Activated CD4-positive, alpha-beta T cell treated with anti-CD3 and anti-CD28 coated beads, Interleukin-2, Interleukin-6, amounts not matched to agents 100 ng/mL and 50 ng/mL, durations not matched to agents 16 hours and 8 hours (primary cell): ENCODE results near the gene ANKFY1.
"Not testable (repeated sequence)": the region's sequence is repeated elsewhere in the genome, so short reads cannot be mapped to it uniquely, and the experiment has no call there.

Experiments used
- DNase-seq: peaks from one replicate; pipeline ENCODE4 v3.0.0-alpha.2; 2020

Gene ANKFY1

DNA sequence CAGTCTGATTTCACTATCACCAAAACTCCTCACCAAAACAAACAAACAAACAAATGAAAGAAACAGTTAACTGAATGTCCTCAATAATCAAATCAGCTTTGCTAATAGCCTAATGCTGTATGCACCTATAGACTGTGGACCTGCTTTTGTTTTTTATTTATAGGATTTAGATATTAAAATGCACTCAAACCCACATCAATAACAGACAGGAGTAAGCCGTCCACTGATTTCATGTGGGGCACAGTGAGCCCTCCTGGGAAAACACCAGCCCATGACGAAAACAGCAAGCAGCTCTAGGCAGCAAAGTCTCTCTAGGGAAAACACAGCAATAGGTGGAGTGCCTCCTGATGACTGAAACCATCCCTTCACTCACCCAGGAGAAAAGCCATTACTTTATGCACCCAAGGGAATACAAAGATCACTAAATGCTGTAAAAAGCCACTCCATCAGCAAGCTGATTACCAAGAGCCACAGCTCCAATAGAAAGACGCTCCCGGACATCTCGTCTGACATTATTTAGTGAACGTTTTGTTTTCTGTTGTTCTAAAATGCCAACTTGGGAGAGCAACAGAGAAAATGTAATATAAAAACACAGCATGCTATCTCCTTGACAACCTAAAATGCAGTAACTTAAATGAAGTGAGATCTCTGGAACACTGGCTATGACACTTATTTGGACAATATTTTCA is 47.8 kb downstream of the ANKFY1 start:
- DNase-seq = no peak

DNA sequence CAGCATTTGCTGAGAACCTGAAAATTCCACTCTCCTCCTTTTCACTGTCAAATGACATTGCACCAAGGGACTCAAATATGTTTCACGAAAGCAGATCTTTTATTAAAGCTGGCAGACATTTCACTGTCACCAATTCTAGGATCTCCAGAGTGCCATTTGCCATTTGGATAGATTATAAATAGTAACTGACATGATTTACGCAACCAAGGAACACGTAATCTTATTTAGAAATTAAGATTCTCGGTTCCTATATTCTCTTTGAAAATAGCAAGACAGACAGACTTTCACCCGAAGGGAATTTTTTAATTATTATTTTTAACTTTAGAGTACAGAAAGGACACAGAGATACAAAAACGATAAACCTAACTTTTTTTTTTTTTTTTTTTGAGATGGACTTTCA is 49.6 kb downstream of the ANKFY1 start:
- DNase-seq = no peak

- DNase-seq = no peak
Observed at GRCh38 chr17:4209611-4210010, 54.2 kb downstream of the ANKFY1 start.

- DNase-seq = no peak
Observed at GRCh38 chr17:4208238-4208637, 55.5 kb downstream of the ANKFY1 start.

DNA sequence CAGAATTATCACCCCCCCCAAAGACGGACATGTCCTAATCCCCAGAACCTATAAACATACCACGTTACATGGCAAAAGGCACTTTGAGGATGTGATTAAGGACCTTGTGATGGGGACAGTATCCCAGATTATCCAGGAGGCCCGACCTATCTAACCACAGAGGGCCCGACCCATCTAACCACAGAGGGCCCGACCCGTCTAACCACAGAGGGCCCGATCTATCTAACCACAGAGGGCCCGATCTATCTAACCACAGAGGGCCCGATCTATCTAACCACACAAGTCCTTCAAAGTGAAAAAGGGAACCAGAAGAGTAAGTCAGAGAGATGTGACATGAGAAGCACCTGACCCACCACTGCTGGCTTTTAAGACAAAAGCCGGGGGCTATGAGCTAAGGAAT is 56.8 kb downstream of the ANKFY1 start:
- DNase-seq = no peak

GRCh38 chr17:4205917-4206316 is 57.9 kb downstream of the ANKFY1 start:
- DNase-seq = no peak

GRCh38 chr17:4204710-4205173 is 59.0 kb downstream of the ANKFY1 start:
- DNase-seq = no peak

- DNase-seq = no peak
Observed at GRCh38 chr17:4204190-4204589, 59.6 kb downstream of the ANKFY1 start.

- DNase-seq = no peak
Observed at GRCh38 chr17:4201226-4201625, 62.6 kb downstream of the ANKFY1 start.

GRCh38 chr17:4199818-4200402 is 63.9 kb downstream of the ANKFY1 start:
- DNase-seq = peak; percentile 58

DNA sequence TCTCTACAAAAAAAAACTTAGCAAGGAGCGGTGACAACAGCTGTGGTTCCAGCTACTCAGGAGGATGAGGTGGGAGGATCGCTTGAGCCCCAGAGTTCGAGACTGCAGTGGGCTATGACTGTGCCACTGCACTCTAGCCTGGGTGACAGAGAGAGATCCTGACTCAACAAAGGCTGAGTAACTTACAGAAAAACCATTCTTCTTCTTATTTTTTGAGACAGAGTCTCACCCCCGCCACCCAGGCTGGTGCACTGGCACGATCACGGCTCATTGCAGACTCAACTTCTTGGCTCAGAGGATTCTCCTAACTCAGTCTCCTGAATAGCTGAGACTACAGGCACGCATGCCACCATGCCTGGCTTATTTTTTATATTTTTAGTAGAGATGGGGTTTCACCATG is 64.8 kb downstream of the ANKFY1 start:
- DNase-seq = no peak

DNA sequence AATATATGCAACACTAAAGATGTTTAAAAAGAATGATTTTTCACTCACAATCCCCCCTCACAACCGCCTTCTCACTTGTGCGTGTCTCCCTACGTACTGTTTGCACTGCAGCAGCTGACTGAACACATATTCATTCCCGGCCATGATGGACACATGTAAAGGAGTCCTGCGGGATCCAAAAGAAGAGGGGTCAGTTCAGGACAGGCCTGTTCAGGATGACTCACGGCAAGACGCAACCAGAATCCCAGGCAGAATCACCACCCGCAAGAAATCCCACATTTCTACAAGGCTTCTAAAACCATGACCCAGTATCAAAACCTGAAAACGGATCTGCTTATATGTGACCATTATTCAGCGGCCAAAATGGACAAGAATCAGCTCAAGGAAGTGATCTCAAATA is 68.5 kb downstream of the ANKFY1 start:
- no peak for DNase-seq

DNA sequence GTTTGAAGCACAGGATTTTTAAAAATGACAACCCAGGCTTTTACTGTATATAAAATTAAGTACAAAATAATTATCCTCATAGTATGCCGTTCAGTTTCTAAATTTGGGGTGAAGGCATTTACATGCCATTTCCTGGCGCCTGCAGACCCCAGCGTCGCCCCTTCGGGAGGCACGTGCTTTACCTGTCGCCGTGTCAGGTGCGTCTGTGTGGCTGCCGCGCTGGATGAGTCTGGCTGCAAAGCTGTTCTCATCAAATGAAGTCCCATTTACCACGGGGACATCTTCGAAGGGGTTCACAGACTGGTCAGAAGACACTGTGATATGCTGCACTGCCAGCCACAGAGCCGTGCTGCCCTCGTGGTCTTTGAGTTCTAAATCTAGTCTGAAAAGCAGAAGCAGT is 69.0 kb downstream of the ANKFY1 start:
- no peak for DNase-seq

GRCh38 chr17:4190791-4191190 is 73.0 kb downstream of the ANKFY1 start:
- not testable (repeated sequence) for DNase-seq

DNA sequence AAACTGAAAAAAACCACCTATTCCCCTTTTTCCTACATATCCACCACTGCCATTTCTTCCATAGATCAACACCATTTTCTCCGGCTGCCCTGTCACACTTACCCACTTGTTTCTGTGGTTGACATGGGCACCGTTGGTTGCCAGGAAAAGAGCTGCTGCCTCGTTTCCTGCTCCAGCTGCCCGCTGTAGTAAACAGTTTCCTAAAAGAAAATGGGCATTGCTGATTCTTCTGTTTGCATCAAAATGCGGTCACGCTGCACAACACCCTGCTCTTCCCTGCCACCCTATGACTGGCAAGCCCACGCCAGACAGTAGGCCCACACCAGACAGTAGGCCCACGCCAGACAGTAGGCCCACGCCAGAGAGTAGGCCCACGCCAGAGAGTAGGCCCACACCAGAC is 74.5 kb downstream of the ANKFY1 start:
- DNase-seq = no peak

GRCh38 chr17:4188076-4188475 is 75.7 kb downstream of the ANKFY1 start:
- DNase-seq = no peak

- no peak for DNase-seq
Observed at GRCh38 chr17:4187076-4187475, 76.7 kb downstream of the ANKFY1 start.

GRCh38 chr17:4186357-4186881 is 77.4 kb downstream of the ANKFY1 start:
- DNase-seq = no peak

- no peak for DNase-seq
Observed at GRCh38 chr17:4185656-4186055, 78.1 kb downstream of the ANKFY1 start.

- no peak for DNase-seq
Observed at GRCh38 chr17:4184811-4185210, 79.0 kb downstream of the ANKFY1 start.

DNA sequence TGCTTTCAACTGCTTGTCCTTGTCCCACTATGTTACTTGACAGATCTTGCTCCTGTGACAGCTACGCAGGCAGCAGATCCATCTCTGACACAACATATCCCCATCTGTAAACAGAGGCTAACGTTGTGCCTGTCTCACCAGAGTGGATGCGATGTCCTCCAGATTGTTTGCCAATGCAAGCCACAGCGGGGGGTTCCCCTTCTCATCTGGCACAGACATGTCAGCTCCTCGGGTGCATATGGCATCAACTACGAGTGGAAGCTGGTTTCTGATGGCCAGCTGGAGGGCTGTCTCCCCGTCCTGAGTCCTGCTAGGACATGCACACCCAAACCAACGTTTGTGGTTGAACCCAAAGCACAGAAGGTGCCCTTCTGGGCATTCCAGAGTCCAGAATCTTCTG is 81.7 kb downstream of the ANKFY1 start:
- no peak for DNase-seq

DNA sequence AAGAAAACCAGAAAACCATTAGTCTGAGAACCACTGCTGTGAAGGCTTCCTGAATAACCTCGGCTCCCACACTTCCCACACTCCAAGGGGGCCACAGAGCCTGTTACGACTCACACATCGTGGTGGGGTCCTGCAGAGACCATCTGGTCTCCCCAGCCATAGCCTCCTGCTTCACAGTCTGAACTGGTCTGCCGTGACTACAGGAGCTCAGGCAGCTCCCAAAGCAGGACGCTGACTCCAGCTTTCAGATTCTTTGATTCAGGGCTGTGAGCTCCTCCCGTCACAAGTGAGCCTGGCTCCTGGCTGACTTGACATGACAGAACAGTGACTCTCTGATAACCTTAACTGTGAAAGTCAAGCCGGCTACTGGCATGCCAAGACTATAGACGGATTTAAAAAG is 83.0 kb downstream of the ANKFY1 start:
- DNase-seq = no peak

DNA sequence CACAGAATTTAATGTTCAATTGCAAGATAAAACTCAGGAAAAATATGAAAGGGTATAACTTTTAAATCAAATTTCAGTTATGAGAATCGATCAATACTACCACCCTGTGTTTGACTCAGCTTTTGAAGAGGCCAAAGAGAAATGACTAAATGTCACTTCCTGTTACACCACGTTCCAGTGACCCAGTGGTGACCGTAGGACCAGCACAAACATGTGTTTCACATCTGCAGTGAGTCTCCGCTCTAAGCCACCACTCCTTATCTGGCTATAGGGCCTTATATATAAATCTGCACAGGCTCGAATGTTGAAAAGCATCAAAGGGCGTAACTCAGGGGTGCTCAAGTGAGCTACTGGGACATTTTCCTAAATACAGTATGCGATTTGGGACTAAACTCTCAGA is 84.7 kb downstream of the ANKFY1 start:
- DNase-seq = no peak

DNA sequence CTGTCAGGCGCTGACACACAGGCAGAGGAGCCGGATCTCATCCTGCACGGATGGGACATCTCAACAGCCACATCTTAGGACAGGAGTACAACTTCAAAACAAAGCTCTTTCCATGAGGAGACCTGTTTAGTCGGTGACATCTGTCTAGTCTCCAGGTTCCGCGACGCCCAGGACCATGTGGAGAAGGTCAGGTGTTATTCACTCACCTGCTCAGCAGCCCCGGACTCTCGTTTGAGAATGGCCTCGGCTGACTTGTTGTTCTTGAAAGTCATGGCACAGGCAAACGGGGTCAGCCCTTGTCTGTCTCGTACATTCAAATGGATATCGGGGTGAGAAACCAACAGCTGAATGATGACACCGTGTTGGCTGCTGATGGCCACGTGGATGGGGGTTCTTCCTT is 85.1 kb downstream of the ANKFY1 start:
- no peak for DNase-seq

DNA sequence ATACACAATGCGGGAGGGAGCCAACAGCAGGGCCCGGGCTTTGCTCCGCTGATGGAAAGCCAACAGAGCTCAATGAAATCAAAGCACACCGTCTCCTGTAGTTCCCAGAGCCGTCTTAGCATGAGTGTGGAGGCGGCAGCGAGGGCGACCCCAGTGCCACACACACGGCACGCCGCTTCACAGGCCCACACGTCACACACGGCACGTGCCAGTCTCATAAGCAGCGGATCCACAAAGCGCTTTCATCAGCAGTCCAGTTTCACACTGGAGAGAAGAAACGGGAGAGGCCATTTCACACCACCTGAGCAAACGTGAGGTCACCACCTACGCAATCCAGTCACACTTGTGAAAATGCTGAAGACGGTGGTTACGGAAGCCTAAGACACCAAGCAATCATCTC is 86.0 kb downstream of the ANKFY1 start:
- DNase-seq = no peak
